ENCODE data around the gene TRIM22.

The TRIM22 gene

DNA sequence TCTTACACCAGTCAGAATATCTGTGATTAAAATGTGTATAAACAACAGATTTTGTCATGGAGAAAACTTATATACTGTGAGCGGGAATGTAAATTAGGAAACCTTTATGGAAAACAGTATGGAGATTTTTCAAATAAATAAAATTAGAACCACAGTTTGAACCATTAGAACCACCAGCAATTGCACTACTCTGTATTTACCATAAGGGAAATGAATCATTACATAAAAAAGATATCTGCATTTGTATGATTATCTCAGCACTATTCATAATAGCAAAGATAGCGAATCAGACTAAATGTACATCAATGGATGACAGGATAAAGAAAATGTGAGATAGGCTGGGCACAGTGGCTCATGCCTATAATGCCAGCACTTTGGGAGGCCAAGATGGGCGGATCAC is 57.0 kb downstream of the TRIM22 start:
- DNase-seq (ENCODE audit: low spot score) = no peak

GRCh38 chr11:5749836-5750235 is 60.2 kb downstream of the TRIM22 start:
- DNase-seq (ENCODE audit: low spot score) = no peak

DNA sequence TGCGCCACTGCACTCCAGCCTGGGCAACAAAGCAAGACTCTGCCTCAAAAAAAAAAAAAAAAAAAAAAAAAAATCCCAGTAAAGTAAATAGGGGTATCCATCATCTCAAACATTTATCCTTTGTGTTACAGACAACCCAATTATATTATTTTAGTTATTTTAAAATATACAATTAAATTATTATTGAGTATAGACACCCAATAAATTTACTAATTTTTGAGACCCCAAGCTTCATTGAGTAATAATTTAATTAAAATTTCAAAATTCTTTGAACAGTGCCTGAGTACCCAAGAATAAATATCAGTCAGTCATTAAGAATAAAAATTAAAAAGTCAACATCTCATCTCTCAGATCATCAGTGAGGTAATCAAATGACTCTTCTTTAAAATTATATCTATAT is 64.4 kb downstream of the TRIM22 start, which contains the start of gene OR52N4:
OR52N4 (plus strand) TSS at position 301 of the 400 bp plus-strand sequence. CDS start 498 bp downstream, outside the sequence.
- no peak for DNase-seq (ENCODE audit: low spot score)

Data from ecto neural progenitor cell (in vitro differentiated cells).